Esophagus mucosa (tissue), 1 donor: Measurements from ENCODE around the gene GOLT1A. TPM values are rescaled to one million over a fixed set of nuclear protein-coding genes. Genes with fewer than 3 reads are reported as not detected.

Source experiments
- ATAC-seq: fragments of 200-7000 bp; cut with Tn5 transposase; one replicate; pipeline ENCODE4 v1.9.1; 2020
- total RNA-seq: library from RNA; stranded (reverse); gene quantifications from one replicate; pipeline ENCODE4 v1.2.4, GENCODE V29; 2023
- donor health status: DM: yes; HTN: yes; CAD: no.

GOLT1A gene
- total RNA-seq, 1 donor from 2014 or later: not detected

DNA sequence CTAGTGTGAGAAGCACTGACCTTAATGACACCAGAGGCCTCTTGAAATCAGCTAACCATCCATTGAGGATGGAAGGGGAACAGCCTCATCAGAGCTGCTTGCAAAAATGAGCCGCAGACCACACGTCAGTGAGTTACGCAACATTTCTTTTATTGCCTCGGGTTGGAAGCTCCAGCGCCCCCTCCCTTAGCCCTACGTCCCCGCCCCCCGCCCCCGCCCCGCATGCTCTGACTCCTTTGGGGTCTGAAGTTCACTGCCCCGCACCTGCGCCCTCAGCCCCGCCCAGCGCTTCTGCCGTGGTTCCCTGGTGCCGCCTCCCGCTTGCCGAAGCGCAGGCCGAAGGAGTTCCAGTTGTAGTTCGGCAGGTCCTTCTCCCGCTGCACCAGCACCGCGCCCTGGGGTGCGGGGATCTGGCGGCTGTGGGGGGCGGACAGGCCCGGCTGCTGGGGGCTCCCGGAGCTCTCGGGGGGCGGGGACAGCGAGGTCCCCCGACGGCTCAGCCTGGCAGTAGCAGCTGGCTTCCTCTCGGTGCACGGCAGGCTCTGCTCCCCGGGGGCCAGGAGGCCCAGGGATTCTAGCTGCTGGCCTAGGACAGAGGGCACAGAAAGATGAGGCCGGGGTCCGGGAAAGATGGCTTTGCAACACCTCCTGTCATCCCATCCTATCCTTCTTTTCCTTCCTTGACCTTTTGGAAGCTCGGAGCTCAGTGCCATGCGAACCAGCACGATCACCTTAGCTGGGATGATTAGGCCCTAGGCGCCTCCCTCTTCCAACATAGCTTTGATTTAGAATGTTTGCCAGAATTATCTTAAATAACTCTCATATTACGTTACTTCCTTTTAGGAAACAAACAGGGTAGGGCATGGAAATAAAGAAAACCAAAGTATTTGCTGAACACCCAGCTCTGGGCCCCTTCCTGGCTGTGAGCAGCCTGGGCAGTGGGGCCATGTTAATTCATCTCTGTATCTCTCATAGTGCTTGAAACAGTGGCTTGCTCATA, 23.3 kb downstream of the GOLT1A start:
- no peak for ATAC-seq

DNA sequence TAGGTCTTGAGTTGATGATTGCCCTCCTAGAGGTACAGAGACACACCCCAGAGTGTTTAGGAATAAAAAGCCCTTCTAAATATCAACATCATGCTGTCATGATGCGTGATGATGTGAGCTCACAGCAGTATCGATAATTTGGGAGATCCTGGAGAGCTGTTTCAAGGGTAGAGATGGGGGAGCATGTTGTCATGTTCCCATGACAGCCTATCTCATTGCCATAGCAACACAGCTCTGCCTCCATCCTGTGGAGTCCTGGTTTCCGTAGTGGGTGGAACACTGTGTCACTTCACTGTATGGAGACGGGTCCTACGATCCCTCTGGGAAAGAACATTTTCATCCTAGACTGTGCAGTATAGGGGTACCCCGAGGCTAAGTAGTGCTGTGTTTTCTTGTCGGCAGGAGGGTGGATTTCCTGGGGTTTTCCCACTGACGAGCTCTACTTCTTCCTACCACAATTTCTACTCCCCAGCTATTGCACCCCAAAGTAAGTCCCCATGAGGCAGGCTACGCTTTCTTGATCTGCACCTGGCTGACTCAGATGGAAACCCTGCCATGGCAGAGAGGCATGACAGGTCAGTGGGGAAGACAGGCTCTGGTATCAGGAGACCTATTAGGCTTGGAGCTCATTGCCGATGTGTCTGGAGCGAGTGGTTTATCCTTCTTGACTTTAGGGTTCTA, 24.7 kb downstream of the GOLT1A start:
- ATAC-seq: no peak

DNA sequence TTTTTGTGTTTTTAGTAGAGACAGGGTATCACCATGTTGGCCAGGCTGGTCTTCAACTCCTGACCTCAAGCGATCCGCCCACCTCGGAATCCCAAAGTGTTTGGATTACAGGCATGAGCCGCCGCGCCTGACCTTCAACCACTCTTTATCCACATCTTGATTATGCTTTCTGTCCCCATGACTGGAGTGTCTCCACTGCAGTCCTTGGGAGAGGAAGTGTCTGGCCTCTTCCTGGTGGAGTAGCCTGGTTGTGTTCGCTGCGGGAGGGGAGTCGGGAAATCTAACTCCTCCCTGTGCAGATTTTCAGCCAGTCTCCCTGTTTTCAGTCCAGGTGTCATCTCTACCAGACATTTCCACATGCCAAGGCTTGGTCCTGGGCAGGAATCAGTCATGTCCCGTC, 27.2 kb downstream of the GOLT1A start:
- no peak for ATAC-seq

DNA sequence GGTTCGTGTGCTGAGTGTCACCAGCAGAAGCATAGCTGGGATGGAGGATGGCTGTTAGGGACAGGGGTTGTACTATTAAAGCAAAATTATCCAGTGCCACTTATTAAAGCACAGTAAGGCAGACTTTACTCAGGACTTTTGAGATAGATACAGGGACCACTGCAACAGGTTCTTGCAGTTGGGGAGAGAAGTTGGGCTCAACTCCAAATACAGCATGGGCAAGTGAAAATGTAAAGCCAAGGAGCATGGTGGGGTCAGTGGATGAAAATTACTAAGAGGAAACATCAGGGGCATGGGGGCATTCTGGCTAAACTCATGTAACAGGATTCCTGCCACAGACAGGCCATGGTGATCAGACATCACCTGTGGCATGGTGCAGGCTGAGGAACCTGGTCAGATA, 32.7 kb downstream of the GOLT1A start:
- ATAC-seq: no peak

DNA sequence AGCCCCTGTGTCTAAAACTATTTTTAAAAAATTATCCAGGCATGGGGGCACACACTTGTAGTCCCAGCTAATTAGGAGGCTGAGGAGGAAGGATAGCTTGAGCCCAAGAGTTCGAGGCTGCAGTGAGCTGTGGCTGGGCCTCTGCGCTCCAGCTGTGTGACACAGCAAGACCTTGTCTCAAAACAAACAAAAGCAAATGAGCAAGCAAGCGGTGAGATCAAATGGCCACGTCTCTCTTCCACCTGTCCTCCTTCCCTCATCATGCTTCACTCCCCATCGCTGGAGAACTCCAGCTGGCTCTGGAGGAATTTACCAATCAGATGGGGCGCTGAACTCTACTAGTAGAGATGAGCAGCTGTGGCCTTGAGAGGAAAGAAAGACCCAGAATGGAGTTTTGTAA, 33.7 kb downstream of the GOLT1A start:
- no peak for ATAC-seq

DNA sequence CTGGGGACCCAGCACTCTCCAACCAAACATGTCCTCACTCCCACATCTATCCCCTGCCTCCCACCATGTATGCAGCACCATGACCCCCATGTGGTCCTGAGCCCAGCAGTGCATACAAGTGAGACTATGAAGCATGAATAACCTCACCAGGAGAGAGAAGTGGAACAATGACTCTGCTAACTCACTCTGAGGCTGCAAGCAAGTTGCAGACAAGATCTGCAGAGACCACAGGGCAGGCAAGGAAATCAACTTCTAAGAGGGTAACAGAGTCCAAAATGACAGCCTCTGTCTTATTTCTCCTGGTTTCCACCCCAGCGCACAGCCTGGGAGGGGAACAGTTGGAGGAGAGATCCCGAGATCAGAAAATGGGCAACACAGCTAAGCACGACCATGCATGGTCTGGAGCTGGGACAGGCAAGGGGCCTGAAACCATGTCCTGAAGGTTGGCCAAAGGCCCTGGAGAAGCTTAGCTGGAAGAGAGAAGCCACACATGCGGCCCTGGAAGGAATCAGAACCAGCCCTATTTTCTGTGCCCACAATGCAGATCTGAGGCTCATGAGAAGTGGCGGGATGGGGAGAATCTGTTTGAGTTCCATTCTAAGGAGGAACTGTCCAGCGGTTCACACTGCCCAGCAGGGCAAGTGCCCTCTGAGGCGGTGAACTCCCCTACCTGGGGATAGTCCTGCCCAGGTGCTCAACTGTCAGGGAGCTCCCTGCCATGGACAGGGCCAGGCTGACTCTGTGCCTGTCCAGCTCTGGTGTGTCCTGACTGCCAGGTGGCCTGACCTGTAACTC, 35.1 kb downstream of the GOLT1A start:
- ATAC-seq: no peak

DNA sequence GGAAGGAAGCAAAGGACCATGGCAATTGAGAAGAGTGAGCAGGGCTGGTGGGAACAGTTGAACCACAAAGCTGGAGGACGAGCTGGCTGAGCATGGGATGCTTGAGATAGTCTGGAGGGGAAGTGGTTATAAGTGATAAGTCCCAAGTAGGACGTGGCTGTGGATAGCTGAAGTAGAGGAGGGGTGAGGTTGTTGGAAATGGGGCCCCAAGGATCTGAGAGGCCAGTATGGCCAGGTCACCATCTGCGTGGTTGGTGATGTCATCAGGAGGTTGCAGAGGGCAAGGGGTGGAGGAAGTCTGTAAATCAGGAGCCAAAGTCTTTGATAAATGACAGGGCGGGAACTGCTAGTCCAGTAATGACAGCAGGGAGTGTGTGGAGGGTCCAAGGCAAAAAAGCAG, 36.7 kb downstream of the GOLT1A start:
- ATAC-seq: no peak

DNA sequence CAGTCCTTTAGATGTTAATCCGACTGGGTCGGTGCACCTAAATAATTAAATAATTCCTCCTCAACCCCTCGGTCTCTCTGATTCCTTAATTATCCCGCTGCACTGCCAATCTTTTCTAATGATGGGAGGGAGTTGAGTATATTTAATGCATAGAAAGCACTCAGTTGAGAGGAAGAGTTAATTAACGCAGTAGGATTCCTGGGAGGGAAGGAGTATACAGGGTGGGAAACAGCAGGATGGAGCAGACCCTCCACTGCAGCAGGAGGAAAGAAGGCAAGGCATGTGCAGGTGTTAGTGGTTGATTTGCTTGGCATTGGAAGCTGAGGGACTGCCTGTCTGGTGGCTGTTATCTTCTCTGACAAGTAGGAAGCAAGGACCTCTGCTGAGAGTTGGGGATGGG, 37.7 kb downstream of the GOLT1A start:
- no peak for ATAC-seq

DNA sequence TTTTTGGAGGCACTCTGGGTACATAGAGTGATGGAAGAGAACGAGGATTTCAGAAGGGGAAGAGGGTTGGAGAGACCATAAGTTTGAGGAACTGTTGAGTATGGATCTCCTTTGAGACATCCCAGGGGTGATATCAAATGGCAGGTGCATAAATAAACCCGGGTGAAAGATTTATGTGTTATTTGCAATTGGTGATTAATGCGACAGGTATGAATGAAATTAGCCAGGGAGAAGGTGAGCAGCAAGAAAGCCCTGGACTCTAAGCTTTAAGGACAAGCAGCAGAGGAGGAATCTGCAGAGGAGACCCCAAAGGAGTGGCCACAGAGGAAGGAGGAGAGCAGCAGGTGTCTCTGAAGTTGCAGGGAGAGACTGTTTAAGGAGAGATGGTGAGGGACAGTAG, 38.8 kb downstream of the GOLT1A start:
- no peak for ATAC-seq

DNA sequence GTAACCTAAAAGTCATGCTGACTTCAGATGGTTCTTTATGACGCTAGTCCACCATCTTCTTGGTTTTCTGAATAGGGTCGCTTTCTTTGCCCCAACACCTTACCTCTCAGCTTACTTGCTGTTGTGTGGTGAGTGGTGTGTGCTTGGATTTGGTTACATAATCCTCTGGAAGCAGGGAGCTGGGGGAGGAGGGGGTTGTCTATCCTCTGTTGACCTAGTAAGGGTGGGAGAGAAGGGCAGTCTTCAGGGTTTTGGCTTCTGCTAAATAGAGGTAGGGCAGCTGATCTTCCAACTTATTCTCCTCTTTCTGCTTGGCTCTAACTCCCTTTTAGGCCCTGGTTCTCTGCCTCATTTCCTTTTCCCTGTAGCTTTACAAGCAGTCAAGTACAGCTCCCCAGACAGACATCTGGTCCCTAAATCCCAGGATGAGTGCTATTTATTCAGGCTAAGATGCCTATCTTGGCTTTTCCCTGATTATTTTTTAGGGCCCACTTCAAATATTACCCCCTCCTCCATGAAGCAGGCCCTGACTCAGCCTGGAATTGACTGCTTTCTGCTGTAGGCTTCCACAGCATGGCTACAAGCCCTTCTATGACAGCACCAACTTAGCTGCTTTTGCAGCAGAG, 41.3 kb downstream of the GOLT1A start:
- no peak for ATAC-seq

DNA sequence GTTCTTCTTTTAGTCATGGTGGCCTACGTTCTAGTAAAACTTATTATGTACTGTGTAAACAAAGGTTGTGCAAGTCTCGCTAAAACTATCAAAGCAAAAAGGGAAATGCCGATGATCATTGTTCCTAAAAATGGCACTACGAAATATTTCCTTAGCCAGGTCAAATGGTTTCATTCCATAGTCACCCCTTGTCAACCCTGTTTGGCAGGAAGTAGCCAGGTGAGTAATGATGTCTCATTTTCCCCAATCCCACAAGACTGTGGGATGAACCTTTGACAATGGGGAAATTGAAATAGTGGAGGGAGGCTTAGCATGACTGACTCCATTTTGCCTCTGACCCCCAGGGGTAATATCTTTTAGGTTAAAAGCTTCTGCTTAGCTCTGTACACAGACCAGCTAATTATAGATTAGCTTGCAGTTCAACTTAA, 42.0 kb downstream of the GOLT1A start:
- peak; percentile 97 for ATAC-seq

DNA sequence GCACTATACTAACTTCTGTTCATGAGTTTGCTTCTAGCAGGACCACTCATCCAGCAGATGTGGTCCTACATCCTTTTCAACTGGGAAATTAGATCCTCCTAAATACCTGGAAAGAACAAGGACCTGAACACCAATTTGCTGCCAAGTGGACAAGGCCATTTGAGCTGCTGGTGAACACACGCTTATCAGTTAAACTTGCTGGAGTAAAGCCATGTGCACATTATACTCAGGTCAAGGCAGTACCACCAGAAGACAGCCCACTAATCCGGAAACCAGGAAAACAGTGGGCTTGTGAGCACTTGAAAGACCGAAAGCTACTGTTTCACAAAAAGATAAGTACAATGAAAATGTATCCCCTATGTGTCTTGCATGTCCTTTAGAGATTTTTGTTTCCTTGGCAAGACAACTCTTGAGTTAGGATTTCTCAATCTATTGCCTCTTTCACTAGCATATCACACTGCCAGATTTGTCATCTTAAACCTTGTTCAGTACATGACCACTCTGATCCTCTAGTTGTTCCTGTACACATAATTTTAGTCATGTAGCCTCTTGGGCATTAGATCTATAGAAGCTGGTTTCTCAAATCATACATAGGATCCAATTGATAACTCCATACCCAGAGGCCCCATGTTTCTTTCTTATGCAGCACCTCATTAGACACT, 43.2 kb downstream of the GOLT1A start:
- peak; percentile 29 for ATAC-seq

DNA sequence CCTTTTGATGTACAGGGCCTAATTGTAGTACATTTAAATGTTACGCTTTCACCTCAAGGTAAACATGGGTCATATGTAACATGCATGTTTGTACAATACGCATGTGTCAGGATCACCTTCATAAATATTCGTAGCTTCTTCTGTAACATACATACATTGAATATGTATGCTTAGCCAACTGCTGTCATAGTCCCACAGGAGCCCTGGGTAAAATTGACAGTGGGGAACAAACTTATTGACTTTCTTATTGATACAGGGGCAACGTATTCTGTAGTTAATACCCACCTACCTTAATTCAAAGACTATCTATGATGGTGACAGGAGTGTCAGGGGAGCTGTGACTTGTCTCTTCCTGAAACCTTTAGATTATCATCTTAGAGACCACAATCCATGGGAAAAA, 43.9 kb downstream of the GOLT1A start:
- ATAC-seq: no peak

DNA sequence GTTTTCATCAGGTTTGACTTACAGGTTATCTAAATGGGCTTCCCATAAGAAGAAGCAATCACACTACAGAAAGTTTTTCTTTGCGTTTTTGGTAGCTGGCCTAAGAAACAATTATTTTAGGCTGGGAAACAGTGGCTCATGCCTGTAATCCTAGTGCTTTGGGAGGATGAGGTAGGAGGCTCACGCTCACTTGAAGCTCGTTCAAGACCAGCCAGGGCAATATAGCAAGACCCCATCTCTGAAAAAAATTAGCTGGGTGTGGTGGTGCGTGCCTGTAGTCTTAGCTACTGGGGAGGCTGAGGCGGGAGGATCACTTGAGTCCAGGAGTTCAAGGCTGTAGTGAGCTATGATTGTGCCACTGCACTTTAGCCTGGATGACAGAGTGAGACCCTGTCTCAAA, 46.1 kb downstream of the GOLT1A start:
- ATAC-seq: no peak

DNA sequence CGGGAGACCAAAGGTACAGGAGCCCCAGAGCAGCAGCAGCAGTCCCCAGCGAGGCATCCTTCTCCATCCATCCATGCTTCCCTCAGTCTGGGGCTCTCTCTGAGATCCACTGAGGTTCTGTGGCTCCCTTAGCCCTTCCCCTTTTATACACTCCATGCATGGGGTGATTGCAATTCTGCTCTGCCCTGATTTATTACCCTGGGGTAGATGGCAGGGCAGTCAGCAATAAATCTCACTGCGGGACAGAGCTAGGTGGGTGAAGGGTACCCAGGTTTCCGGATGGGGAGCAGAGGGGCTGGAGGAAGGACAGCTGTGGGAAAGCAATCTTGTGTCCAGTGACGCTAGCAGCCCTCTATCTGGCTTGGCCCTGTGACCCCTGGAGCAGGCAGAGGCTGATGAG, 47.6 kb downstream of the GOLT1A start, which contains the start of gene REN:
Gene REN, minus strand, starts transcription at position 119 of the 400 bp plus-strand sequence. Its CDS starts 44 bp downstream, at position 75.
- no peak for ATAC-seq

DNA sequence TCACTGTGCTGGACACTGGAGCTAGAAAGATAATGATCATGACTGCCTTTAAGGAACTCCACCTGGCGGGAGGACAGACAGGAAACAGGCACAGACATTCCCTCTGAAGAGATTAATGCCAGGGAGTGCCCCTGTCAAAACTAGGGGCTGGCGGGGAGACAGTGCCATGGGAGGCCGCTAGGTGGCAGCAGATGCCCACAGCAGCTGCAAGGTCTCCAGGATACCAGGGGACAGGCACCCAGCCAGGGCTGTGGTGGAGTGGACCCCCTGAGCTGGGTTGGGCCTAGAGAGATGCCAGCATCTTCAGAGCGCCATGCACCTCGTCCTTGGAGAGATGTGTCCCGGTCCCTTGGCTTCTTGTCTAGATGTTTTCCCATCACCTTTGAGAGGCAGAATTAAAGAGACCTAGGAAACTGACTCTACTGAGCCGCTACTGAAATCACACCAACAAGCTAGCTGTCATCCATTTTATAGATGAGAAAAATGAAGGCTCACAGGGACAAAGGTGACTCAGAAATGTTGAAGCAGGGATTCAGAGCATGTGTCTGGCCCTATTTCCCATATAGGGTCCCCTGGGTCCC, 51.2 kb downstream of the GOLT1A start:
- peak; percentile 91 for ATAC-seq

DNA sequence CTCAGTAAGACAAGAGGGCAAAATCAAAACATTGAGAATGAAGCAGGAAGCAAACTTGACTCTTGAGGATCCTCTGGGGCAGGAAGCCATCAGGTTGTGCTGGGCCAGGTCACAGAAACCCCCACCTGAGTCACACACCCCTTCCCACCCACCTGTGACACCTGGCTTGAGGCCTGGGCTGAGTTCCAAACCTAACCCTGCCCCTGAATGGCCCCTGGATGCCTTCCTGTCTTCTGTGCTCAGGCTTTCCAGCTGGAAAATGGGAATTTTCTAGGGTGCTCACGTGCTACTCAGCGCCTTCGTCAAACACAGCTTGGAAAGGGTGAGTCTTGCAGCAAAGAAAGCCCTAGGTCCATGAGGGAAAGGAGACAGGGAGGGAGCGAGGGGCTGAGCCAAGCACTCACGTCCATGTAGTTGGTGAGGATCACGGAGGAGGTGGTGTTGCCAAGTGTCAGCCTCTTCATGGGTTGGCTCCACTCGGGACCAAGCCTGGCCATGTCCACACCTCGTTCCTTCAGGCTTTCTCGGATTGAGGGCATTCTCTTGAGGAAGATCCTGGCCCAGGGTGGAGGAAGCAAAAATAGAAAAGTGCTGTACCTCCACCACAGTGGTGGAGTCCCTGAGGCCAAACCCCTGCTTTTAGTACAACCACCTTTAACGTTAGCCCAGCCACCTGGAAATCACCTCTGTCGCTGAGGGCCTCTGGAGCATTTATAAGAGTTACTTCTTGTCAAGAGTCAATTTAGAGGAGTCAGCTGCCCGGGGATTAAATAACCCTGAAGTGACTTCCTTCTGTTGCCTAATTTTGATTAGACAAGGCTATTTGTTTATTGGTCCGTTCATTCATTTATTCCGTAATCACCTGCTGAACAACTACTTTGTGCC, 51.9 kb downstream of the GOLT1A start:
- ATAC-seq: peak; percentile 7

DNA sequence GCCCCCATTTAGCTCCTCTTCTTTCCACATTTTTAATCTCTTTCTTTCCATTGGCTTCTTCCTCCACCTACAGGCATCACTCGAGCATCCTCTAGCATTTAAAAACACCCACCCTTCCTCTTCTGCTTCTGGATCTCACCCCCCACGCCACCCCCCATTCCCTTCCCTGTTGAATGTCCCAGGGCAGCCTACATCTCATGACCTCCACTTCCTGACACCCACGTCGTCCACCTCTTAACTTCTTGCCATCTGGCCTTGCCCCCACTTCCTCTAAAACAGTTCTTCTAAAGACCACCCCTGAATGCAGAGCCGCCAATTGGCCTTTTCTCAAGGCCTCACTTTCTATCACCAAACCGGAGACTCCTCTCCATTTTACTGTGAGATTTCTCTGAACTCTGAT, 55.8 kb downstream of the GOLT1A start:
- no peak for ATAC-seq

DNA sequence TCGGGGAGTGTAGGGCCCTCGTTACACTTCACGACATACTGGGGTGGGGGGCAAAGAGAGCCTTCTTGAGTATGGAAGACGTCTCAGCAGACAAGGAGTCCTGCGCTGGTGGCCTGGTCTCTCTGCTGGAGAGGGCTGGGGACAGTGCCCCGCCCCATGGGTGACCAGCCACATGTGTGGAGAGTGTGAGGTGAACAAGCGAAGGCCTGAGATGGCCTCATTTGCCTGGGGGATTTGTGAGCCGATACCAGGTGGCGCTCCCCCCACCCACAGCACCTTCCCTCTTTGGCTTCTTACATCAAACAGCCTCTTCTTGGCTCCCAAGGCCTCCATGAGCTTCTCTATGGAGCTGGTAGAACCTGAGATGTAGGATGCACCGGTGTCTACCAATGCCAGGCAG, 57.9 kb downstream of the GOLT1A start:
- ATAC-seq: no peak

DNA sequence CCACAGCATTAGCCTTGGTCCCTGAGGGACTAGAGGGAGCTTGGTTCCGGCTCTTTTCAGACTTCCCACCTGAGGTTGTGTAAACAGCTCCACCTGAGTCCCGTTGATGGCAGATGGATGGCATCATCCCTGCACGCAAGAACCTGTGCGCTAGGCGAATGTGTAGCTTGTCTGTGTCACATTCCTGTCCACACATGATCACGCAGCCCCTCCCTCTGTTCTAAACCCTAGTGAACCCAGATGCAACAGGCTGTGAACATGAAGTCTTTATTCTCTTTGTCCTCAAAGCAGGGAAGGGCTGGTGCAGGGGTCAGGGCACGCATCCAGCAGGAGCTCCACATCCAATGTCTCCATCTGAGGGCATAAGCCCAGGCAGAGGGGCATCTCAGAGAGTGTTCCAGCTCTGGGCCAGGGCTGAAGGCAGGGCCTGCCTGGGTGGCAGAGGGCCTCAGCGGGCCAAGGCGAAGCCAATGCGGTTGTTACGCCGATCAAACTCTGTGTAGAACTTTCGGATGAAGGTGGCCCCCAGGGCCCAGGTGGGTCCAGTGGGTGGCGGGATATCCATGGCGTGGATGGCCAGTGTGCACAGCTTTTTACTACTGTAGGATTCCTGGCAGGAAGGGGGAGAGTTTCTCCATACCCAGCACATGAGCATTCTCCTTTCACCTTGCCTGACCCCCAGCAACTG, 59.1 kb downstream of the GOLT1A start:
- peak; percentile 90 for ATAC-seq
